GM21576 (cell line): Measurements from ENCODE around the gene ADAMTS12.
"Not testable (repeated sequence)": the region's sequence is repeated elsewhere in the genome, so short reads cannot be mapped to it uniquely, and the experiment has no call there.

Experiments
- ATAC-seq: cut with Tn5 transposase; IDR thresholded peaks from one replicate; pipeline ENCODE4 v1.9.1; 2021; ENCODE audit warnings: mild to moderate bottlenecking, moderate library complexity; ENCODE audit not compliant: unreplicated experiment

Gene ADAMTS12

DNA sequence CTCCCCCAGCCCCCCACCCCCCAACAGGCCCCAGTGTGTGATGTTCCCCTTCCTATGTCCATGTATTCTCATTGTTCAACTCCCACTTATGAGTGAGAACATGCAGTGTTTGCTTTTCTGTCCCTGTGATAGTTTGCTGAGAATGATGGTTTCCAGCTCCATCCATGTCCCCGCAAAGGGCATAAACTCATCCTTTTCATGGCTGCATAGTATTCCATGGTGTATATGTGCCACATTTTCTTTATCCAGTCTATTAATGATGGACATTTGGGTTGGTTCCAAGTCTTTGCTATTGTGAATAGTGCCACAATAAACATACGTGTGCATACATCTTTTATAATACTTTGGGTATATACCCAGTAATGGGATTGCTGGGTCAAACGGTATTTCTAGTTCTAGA is 23.1 kb upstream of the ADAMTS12 start:
- not testable (repeated sequence) for ATAC-seq

DNA sequence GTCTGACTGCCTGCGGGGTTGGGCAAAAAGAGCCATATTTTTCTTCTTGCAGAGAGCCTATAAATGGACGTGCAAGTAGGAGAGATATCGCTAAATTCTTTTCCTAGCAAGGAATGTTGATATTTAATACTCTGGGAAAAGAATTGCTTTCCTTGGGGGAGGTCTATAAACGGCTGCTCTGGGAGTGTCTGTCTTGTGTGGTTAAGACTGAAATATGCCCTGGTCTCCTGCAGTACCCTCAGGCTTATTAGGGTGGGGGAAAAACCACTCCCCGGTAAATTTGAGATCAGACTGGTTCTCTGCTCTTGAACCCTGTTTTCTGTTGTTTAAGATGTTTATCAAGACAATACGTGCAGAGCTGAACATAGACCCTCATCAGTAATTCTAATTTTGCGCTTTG is 14.5 kb upstream of the ADAMTS12 start:
- ATAC-seq, result not testable (repeated sequence)

DNA sequence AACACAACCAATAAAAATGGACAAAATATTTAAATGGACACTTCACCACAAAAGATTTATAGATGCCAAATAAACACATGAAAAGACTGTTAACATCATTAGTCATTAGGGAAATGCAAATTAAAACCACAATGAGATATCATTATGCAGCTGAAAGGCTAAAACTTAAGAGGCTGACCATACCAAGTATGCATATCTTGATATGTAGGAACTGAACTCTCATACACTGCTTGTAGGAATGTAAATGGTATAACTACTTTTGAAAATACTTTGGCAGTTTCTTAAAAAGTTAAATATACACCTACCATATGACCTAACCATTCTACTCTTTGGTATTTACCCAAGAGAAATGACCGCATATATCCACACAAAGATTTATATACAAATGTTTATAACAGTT is 13.6 kb upstream of the ADAMTS12 start:
- no peak for ATAC-seq

DNA sequence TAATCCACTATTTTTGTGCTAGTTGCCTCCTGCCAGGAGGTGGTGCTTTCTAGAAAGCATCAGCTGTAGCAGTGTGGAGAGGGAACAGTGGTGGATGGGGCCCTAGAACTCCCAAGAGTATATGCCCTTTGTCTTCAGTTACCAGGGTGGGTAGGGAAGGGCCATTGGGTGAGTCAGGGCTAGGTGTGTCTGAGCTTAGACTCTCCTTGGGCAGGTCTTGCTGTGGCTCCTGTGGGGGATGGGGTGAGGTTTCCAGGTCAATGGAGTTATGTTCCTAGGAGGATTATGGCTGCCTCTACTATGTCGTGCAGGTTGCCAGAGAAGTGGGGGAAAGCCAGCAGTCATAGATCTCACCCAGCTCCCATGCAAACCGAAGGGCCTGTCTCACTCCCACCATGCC is 11.3 kb upstream of the ADAMTS12 start:
- ATAC-seq, result no peak

DNA sequence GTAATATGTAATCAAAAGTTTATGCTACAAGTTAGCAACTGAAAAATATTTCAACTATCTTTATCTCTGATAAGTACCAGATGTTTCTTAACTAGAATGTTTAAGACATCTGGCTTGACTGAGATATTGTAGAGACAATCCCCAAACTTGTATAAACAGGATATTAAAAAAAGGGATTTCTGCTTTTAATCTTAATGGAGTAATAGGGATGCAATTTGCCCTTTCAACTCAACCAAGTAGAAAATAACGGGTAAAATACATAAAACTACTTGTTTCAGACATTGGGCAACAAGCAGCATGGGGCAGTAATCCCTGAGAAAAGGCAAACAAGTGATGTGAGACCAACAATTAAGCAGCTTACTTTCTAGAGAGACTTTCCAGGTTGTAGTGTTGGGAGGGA is 9.4 kb upstream of the ADAMTS12 start:
- no peak for ATAC-seq

DNA sequence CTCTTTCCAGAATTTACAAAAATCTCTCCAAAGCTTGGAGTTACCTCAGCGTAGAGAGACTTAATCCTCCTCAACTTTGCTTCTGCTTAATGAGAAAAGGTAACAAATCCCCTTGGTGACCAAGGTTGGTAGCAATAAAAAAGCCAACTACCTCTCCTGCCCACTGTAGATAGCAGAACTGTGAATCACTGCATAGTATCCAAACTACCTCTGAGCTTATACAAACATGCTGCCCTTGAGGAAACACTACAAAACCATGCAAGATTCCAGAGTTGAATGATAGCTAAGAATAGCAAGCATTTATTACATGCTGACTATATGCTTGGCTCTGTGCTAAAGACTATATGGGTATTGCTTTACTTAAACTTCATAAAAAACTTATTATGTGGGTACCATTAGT is 2.8 kb upstream of the ADAMTS12 start:
- no peak for ATAC-seq

DNA sequence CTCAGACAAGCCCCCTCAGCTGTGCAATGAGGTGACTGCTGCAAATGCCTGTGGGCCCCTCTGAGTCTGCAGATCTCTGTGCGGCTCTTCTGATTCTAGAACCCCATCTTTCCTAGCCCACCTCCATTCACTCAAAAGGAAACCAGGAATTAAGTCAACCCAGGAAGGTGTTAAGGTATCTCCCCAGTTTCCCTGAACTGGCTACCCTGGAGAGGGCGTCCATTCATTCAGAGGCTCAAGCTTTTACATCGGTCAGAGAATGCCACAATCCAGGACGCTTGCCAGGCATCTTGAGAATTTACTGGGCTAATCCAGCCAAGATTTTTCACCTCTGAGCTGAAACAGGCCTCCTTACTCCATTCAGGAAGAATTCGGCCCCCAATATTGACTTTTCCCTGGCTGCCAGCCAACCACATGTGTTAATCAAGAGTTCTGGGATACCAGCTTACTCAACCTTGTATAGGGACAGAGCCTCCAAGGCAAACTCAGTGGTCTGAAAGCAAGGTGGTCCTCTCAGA is 889 bp upstream of the ADAMTS12 start:
- ATAC-seq, result no peak

DNA sequence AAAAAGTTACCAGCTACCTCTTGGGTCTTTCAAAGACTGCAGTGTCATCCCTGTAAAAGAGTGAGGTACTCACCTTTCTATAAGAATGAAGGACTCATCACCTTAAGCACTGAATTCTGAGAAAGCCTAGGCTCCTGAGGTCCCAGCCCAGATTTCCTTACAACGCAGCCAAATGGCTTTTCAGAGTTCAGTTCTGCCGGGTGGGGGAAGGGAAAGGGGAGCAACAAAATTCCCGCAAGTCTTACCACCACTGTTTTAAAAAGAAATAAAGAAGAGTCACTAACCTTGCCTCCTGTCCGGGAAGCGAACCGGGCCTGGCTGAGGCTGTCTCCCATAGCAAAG is 373 bp downstream of the ADAMTS12 start:
- ATAC-seq, result no peak

DNA sequence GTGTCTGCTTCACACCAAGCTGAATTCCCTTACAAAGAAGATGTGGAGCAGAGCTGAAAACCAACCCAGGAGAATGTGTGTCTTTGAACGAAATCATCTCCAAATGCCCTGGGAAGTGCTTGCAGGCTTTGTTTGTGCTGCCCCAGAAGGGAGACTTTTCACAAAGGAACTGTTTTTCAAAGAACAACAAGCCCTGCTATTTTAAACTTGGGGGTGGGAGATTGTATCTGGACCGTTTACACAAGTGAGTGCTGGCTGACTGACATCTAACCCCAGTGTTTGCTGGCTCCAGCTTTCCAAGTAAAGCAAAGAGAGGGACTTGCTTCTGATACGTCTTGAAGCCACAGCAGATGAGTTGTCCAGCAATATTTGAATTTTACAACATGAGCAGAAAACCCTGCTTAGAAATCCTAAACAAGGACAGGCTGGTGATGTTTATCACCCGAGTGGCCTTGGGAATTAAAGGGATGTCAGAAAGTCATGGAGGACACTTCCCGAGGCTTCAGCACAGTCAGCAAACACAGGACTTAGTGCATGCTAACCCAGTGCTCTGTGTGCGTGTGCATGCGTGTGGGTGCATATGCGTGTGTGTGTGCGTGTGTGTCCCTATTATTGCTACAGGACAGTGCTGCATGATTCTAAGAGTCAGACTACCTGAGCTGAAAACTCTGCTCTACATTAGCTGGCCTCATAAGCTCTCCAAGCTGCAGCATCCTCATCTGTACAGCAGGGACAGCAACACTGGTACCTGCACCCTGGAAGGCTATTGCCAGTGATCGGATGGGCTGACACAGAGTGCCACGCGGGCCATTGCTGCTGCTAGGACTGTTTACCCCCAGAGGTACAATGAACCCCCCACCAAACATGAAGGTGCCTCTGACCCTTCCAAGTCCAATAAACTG is 1.4 kb downstream of the ADAMTS12 start:
- no peak for ATAC-seq

DNA sequence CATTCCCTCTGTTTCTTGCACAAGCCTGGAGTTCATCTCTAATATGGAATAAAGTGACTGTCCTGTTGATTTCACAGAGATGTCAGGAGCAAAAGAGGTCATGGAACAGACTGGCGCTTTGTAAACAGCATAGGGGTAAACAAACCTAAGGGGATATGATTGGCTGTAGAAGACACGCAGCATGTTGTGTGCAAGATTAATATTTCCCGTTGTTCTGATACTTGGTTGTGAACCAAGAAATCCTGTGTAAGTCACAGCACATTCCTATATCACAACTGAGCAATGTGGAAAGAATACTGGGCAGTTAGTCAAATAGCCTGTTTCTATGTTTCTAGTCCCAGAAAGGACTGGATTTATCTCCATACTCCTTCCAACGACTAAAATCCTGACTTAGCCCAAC is 3.2 kb downstream of the ADAMTS12 start:
- no peak for ATAC-seq

DNA sequence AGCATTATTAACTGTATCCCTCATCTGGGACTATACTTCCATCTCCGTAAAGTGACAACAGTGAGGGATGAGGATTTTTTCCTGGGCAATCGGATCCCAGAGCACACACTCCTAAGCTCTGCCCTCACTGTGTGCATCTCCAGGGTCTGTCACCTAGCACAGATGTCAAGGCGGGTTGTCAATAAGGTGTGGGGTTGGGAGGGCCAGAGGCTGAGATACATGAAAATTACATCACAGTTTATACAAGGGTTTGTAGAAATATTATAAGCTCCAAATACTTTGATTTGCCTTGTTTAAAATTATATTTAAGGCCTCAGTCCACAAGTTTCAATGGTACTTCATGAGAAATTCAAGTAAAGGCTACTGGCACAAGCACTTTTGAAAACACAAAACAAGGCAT is 4.5 kb downstream of the ADAMTS12 start:
- no peak for ATAC-seq

DNA sequence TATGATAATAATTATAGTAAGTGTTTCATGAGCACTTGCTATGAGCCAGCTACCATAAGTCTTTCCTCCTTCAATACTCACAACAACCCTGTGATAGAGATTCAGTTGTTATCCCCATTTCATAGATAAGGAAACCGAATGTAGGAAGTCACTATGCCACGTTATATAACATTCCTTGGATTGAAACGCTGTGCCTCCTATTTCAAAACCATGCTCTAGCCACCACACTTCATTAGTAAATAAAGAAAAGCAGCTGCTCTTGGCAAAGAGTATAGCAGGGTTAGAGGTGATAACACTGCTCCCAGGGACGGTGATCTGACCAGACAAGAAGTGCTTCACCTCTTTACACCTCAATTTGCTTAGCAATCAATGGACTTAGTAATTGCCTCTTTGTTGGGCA is 5.5 kb downstream of the ADAMTS12 start:
- no peak for ATAC-seq

DNA sequence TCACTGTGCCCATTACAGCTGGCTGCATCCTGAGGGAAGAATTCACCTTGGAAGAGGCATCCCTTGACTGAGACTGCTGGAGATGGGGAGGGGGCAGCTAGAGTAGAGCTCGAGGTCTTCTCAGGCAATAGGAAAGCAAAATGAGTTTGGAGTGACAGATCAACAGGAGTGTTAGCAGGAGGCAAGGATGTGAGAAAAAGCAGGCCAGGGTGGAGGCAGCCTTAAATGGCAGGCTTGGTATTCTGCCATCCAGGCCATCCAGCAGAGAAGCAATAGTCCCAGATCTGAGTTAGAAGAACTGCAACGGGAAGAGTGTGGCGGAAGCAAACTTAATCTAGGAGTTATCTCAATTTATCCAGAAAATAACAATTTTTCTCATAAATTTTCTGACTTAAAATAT is 6.1 kb downstream of the ADAMTS12 start:
- ATAC-seq, result no peak

DNA sequence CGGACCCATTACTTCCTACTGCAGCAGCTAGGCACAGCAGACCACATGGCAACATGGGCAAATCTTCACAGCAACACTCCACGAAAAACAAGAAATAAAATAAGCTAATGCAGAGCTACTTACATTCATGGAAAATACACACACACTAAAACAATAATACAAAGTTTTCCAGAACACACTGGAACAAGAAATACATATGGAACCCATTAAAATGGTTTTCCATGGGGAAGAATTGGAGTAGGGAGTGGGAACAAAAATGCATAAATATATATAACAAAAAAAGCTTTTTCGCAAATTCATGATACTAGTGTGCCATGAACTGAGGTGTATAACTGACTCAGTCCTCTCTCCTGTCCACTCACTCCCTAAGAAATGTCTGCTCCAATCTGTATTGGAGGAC is 8.3 kb downstream of the ADAMTS12 start:
- no peak for ATAC-seq

DNA sequence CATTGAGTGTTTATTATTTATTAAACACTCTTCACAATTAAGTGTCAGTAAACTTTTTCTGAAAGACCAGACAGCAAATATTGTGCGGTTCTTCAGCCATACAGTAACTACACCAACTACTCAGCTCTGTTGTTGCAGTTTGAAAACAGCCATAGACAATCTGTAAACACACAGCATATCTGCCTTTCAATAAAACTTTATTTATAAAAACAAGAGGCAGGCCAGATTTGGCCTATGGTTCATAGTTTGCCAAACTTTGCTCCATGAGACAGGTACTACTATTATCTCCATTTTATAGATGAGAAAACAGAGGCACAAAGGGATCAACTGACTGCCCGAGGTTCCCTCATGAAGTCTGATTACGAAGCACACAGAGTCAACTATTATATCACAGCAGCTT is 11.5 kb downstream of the ADAMTS12 start:
- no peak for ATAC-seq

DNA sequence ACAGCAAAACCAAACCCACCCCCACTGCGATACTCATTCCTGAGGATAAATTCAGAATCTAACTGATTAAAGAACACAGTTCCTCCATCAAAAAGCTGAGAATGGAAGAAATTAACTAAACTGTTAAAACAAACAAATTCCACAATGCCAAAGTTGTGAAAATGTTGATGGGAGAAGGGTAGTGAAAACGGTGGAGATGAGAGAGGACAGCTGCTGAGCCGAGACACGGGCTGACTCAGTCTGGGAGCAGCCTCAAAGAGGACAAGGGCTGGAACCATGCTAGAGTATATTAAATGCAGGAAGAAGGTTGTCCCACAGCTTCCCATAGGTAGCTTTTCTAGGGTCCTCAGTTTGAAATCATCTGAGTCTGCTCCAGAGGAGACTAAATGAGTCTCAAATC is 14.3 kb downstream of the ADAMTS12 start:
- no peak for ATAC-seq

DNA sequence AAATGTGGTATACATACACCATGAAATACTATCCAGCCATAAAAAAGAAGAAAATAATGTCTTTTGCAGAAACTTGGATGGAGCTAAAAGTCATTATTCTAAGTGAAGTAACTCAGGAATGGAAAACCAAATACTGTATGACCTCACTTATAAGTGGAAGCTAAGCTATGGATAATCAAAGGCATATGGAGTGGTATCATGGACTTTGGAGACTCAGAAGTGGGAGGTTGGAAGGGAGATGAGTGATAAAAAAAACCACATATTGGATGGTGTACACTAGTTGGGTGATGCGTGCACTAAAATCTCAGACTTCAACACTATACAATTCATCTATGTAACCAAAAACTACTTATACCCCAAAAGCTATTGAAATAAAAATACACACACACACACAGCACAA is 24.5 kb downstream of the ADAMTS12 start:
- no peak for ATAC-seq

DNA sequence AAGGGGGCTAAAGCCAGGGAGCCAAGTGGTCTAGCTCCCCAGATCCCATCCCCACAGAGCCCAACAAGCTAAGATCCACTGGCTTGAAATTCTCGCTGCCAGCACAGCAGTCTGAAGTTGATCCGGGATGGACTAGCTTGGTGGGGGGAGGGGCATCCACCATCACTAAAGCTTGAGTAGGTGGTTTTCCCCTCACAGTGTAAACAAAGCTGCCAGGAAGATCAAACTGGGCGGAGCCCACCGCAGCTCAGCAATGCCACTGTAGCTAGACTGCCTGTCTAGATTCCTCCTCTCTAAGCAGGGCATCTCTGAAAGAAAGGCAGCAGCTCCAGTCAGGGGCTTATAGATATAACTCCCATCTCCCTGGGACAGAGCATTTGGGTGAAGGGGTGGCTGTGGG is 32.6 kb downstream of the ADAMTS12 start:
- not testable (repeated sequence) for ATAC-seq

DNA sequence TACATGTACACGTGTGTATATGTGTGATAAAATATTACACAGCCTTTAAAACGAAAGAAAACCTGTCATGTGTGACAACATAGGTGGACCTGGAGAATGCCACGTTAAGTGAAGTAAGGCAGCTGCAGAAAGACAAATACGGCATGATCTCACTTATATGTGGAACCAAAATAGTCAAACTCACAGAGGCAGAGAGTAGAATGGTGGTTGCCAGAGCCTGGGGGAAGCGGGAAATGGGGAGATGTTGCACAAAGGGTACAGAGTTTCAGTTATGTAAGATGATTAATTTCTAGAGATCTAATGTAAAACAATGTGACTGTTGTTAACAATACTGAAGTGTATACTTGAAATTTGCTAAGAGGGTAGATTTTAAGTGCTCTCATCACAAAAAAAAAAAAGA is 34.8 kb downstream of the ADAMTS12 start:
- no peak for ATAC-seq

DNA sequence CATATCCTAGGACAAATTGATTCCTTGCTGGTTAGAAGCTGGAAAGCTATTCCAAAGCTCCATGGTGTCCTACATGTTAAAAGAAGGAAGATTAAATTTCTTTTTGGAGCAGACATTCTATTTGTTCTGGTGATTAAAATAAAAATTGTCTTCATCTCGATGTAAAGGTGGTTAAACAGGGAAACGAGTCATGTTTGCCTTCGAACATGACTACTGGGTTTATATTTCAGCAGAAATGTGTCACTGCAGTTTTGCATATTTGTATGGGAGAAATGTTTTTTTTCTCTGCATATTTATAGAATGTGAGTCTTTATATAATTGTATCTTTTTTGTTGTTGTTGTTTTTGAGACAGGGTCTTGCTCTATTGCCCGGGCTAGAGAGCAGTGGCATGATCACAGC is 36.4 kb downstream of the ADAMTS12 start:
- no peak for ATAC-seq

DNA sequence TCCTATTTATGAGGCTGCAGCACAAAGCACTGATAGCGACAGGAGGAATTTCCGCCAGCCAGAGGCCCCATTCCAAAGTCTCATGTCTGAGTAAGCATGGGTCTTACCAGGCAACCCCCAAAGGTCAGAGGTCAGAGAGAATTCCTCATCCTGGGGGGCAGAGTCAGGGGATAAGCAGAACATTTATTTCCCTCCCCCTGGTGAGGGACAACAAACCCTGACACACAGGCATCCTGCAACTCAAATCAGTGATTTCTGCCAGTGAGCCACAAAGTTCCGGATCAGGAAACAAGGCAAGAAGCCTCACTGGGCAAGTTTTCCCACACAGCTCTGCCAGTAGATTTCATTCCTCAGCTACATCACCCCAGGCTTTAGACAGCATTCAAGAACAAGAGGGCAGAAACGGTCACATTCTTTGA is 37.0 kb downstream of the ADAMTS12 start:
- ATAC-seq, result no peak

DNA sequence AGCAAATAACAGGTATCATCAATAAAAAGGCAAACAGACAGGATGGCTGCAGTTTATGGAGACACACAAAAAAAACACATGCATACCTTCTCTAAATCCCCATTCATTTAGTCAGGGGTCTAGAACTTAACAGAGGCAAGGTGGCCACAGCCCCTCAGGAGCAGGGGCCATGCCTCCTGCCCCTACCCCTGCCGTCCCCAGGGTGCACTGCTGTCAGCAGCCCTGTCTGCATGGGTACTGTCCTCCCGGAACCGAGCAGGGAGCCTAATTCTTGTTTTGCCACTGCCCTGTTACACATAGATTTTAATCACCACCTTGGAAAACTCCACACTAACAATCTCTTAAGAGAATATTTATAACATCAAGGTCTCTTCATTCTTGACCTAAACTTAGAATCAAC is 39.0 kb downstream of the ADAMTS12 start:
- ATAC-seq, result no peak

DNA sequence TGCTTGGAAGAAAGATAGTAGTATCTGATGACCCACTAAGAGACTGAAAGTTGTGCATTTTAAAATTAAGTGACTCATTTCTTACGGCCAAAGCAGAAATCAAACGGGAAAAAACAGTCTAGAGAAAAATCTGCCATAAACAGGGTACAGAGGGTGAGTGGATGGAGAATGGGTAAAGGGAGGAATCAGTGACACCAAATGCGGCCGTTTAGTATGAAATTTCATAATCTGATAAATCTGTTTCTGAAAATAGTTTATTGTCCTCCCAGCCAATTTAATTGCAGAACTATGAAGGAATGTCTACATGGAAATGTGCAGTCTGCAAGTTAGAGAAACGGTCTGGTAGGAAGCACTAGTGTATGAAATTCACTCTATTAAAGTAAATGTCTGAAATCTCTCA is 39.5 kb downstream of the ADAMTS12 start:
- no peak for ATAC-seq
